Neural progenitor cell (in vitro differentiated cells): Measurements from ENCODE around the gene AADACL4.

Experiments
- EZH2 ChIP-seq: fragments of 200-600 bp; sonication (generic); IDR thresholded peaks from 2 replicates; pipeline ENCODE4 v1.6.1; 2017; ENCODE audit warnings: antibody characterized with exemption, mild to moderate bottlenecking, moderate library complexity
- EZH2phosphoT487 ChIP-seq: fragments of 200-600 bp; sonication (generic); IDR thresholded peaks from 2 replicates; pipeline ENCODE4 v1.6.1; 2017; ENCODE audit warnings: antibody characterized with exemption
- TF ChIP-seq, protein P1 (sequence below): fragments of 200-600 bp; sonication (generic); IDR thresholded peaks from 2 replicates; pipeline ENCODE4 v1.5.1; 2017; ENCODE audit warnings: antibody characterized with exemption, mild to moderate bottlenecking

DNA sequence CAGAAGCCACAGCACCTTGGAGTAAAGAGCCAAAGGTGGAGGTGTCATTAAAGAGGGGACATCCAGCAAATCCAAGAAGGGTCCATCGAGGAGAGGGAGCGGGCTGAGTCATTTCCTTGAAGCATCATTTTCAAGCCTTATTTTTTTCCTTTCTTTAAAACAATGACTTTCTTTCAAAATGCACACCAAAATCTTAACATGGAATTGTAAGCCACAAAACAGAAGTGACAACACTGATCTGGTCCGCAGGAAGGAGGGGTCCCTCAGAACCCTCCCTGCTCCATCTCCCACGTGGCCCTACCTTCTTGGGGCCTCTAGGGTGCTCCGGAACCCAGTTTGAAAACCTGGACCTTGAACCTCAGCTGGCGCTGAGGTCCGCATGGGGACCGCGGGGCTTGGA, 40.7 kb upstream of the AADACL4 start:
- TF ChIP-seq, protein P1, sequence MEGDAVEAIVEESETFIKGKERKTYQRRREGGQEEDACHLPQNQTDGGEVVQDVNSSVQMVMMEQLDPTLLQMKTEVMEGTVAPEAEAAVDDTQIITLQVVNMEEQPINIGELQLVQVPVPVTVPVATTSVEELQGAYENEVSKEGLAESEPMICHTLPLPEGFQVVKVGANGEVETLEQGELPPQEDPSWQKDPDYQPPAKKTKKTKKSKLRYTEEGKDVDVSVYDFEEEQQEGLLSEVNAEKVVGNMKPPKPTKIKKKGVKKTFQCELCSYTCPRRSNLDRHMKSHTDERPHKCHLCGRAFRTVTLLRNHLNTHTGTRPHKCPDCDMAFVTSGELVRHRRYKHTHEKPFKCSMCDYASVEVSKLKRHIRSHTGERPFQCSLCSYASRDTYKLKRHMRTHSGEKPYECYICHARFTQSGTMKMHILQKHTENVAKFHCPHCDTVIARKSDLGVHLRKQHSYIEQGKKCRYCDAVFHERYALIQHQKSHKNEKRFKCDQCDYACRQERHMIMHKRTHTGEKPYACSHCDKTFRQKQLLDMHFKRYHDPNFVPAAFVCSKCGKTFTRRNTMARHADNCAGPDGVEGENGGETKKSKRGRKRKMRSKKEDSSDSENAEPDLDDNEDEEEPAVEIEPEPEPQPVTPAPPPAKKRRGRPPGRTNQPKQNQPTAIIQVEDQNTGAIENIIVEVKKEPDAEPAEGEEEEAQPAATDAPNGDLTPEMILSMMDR, result no peak
- TF ChIP-seq EZH2, result no peak
- TF ChIP-seq EZH2phosphoT487, result no peak
